SK-N-DZ (cell line): ENCODE results near the gene LAMC3.

Source experiments
- DNase-seq: peaks from one replicate; pipeline ENCODE4 v3.0.0-alpha.2; 2015; ENCODE audit warnings: low spot score
- small RNA-seq, 2 experiments: library from RNA; depleted of rRNA; stranded (forward); fragments of <200 nt; gene quantifications; one replicate each; pipeline ENCODE3, GENCODE V24; 2014

The LAMC3 gene

DNA sequence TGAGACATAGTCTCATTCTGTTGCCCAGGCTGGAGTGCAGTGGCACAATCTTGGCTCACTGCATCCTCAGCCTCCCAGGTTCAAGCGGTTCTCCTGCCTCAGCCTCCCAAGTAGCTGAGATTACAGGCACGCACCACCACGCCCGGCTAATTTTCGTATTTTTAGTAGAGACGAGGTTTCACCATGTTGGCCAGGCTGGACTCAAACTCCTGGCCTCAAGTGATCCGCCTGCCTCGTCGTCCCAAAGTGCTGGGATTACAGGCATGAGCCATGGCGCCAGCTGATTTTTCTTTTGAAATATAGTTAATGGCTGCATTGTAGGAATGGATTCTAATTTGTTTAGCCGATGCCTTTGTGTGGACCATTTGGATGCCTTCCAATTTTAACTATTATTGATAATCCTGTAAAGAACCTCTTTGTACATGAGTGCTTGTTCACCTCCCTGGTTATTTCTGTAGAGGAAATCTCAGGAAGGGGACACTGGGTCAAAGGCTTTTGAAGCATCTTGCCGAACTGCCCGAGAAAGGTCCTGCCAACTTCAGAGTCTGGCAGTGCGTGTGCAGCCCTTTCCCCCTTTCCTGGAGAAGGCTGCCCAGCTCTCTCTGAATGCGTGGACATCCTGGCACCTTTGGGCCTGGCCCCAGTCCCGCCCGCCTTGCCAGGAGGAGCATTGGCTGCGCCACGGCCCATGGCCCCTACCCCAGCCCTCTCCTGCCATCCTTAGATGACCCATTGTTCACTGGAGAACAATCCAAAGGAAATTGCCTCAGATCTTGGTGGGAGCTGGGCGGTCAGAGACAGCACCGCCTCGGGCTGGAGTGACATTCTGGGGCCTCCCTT, 107.5 kb downstream of the LAMC3 start:
- DNase-seq: no peak

DNA sequence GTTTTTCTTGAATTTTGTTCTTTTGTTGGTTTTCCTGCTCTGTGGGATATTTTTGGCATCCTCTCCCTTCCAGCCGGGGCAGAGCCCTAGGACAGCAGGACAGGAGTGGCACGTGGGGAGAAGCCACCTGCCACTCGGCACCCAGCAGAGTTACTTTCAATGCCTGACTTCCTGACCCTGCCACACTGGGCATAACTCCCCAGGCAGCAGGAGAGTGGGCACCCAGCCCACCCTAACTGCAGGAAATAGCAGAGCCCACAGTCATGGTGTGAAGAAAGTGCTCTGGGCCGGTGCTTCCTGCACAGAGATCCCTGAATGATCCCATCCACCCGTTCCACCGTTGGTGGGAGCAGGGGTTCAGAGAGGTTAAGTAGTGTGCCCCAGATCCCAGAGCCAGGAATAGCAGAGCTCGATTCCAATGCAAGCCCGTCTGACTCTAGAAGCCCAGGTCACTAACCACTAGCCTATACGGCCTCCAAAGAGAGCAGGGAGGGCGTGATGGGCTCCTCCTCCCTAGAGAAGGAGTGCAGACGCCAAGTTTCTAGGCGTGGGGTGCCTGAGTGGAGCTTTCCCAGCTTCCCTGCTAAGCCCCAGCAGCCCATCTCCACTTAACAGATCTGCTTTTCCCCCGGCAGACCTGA, 108.3 kb downstream of the LAMC3 start:
- no peak for DNase-seq

DNA sequence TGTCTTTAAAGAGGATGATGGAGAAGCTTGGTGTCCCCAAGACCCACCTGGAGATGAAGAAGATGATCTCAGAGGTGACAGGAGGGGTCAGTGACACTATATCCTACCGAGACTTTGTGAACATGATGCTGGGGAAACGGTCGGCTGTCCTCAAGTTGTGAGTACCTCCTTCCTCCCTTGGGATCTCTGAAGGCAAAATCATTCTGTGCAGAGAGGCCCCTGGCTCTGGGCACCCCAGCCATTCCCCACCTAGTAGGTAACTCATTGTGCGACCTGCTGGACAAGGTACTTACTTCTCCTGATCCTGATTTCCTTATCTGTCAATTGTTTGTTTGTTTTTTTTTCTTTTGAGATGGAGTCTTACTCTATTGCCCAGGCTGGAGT, 108.8 kb downstream of the LAMC3 start:
- DNase-seq: no peak

DNA sequence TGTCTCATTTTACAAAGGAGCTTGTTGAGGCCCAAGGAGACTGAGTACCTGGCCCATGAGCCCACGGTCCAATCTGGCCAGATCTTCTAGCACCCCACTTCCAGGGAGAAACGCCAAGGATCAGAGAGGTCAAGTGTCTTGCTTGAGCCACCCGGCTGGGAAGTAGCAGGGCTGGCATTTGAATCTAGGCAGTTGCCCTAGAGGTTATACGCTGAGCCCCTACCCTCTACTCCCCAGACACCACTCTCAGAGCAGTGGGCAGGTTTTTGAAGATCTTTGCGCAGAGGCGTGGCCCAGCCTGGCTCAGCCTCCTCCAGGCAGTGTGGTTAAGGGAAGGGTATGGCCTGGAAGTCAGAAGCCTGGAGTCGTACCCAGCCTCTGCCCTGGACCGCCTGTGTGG, 110.6 kb downstream of the LAMC3 start:
- no peak for DNase-seq

DNA sequence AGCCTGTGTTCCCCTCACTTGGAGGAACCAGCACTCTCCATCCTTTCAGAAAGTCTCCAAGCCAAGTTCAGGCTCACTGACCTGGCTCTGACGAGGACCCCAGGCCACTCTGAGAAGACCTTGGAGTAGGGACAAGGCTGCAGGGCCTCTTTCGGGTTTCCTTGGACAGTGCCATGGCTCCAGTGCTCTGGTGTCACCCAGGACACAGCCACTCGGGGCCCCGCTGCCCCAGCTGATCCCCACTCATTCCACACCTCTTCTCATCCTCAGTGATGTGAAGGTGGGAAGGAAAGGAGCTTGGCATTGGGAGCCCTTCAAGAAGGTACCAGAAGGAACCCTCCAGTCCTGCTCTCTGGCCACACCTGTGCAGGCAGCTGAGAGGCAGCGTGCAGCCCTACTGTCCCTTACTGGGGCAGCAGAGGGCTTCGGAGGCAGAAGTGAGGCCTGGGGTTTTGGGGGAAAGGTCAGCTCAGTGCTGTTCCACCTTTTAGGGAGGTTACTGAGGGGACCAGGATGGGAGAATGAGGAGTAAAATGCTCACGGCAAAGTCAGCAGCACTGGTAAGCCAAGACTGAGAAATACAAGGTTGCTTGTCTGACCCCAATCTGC, 111.8 kb downstream of the LAMC3 start:
- DNase-seq: no peak

DNA sequence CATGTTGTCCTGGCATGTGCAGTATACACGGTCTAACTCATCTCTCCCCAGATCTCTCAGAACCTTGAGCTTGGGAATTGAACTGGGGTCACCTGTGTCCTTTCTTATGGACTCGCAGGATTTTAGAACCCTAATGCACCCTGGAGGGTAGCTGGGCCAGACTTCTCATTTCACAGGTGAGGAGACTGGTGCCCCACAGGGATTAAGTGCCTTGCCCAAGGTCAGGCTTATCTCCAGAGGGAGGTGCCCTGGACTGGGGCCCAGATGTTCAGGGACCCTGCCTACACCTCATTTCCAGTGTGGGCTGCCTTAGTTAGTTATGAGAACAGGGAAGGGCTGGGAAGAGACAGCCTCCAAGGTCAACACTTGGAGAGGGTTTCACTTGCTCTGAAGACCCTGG, 112.4 kb downstream of the LAMC3 start:
- DNase-seq: no peak

DNA sequence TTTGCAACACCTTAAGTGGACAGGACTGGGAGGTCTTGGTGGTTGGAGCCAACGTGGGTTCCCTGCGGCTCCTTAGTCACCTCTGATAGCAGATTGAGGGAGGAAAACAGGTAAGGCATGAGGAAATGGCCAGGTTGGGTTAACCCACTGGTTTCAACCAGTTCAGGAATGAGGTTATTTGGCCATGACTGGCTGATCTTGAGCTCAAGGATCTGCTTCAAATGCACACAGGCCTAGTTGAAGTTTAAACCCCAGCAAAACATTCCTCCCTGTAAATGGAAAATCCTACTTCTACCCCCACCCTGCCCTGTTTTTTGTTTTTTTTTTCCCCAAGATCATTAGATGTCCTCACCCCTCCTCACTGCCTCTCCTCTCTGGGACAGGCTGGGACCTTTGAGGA, 113.2 kb downstream of the LAMC3 start:
- DNase-seq: no peak

DNA sequence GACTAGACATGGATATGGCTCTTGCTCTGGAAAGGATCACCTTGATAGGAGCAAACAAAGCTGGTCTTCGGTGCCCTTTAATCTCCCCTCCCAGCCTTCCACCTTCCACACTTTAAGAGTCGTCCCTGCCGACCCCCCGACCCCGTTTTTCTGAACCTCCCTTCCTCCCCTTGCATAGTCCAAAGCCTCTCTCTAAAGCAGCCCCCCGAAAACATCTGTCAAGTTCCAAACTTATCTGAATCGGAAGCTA, 116.0 kb downstream of the LAMC3 start:
- no peak for DNase-seq

DNA sequence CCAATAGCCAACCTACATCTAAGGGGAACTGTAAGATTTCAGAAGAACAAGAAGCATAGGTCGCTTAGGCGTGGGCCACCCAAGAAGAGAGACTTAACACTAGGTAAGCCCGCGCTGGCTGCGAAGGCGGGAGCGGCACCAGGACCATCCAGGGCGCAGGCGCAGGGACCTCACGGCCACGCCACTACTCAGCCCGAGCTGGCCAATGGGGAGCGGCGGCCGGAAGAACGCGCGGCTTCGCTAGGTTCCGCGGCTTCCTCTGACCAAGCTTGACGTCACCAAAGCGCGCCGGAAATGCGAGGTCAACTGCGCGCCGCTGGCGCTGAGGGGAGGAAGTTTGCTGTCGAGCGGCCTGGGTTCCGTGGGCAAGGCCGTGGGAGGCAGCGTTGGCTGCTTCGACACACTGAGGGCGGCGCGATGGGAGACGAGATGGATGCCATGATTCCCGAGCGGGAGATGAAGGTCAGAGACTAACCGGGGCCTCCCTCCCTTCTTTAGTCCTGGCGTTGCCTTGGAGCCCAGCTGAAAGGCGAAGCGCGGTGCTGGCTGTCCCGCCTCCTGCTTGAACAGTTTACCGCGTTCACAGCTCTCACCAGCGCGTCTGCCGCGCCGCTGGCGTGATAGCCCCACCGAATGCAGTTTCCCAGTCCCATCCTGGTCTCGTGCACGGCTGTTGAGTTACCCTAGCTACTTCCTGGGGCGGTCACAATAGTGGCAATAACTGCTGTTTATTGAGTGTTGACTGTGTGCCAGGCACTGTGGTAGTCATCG, 116.5 kb downstream of the LAMC3 start, which contains the start of gene NUP214:
Gene NUP214, plus strand, starts transcription at position 299 of the 771 bp plus-strand sequence. Its CDS starts 119 bp downstream, at position 418.
- DNase-seq: peak; percentile 97

DNA sequence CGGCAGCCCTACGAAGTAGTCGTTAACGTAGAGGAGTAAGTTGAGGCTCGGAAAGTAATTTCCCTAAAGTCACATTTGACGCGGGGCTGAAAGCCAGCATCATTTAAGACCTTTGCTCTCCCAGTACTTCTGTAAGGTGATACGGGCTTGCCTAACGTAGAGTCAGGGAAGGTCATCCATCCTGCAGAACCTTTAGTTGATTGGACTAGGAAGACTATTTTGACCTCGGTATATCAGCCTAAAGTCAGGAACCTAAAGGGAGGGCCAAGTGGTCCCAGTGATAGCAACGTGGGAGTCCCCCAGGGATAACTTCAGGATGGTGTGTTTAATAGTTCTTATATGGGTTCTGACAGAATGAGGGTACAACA, 117.1 kb downstream of the LAMC3 start:
- no peak for DNase-seq

DNA sequence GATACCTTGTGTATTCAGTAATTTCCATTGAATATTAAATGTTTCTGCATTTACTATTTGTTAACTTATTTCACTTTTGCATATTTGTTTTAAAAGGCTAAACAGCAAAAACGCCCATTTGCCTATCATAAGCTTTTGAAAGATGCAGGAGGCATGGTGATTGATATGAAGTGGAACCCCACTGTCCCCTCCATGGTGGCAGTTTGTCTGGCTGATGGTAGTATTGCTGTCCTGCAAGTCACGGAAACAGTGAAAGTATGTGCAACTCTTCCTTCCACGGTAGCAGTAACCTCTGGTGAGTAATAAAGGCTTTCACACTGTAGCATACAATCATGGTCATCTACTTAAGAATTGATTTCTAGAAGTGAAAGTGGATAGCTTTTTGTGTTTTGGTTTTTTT, 120.2 kb downstream of the LAMC3 start:
- no peak for DNase-seq

DNA sequence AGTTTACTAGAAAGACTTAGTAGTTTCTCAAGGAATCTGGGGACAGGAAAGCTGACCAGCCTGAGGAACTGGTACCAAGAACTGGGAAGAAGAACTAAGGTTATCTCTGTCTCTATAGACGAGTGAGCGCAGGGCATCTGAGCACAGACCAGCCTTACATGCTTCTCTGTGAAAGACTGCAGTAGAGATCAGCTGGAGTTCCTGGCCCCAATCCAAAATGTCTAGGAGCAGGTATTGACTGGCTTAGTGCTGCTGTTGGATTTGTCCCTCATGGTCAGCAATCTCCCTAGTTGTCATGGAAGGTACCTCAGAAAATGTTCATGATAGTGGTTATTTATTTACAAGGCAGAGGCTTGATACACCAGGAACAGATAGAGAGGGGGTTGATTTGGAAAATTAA, 129.7 kb downstream of the LAMC3 start:
- no peak for DNase-seq

DNA sequence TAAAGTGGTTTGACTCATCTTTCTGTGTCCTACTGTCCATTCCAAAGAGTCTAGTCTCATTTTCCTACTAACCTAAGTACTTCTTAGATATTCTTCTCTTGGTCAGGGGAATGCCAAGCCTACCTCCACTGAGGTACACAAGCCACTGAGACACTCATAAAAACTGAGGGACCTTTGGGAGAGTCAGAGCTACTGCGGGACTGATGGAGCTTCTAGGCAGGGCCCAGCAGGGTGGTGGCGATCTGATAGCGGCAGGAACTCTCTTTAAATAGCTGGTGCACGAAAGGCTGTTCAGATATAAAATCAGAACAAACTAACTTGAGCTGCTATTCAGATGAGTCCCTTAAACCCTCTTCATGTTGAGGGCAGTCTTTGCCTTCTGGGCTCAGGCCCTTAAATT, 131.1 kb downstream of the LAMC3 start:
- no peak for DNase-seq

DNA sequence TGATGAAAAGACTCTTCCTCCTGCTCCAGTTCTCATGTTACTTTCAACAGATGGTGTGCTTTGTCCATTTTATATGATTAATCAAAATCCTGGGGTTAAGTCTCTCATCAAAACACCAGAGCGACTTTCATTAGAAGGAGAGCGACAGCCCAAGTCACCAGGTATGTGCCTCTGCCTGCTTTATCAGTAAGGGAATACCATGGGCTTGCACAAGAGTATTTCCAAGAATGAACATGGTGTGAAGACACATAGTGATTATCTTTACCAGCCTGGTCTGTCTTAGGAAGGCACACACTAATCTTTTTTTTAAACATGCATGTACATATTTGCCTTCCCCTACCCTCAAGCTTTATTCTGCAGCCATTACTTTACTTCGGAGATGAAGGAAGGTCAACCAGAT, 131.6 kb downstream of the LAMC3 start:
- no peak for DNase-seq

DNA sequence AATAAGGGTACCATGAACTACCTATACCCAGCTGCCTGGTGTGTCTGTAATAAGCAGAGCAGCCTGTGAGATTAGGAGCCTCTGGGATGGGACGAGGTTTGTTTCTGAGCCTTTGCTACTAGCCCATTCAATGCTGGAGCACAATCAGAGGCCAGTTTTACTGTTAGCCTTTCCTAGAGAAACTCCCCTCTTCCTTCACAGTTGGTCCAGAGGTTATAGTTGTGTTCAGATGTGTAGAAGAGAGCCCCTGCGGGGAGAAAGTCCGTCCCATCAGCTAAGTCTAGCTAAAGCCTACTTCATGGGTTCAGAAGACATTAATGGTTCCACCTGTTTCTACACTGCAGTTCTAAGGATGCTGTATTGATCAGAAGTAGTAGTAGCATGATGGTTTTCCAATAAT, 133.2 kb downstream of the LAMC3 start:
- no peak for DNase-seq

Small RNA genes lying within 50 kb of the gene (small RNA-seq; reads per million reads assigned to genes)
- 0 reads per million in 2 experiments for gene RF00322
- 0 reads per million in 2 experiments for gene RNU6-881P
